HEK293 (cell line): ENCODE measurements around the gene DCP1B.

Source experiments
- AEBP2 ChIP-seq: fragments of 450-650 bp; formaldehyde crosslinking; IDR thresholded peaks from 2 replicates; pipeline ENCODE4 v1.5.1; 2016; ENCODE audit warnings: missing biosample characterization, missing genetic modification characterization, borderline replicate concordance
- INSM2 ChIP-seq: fragments of 450-650 bp; formaldehyde crosslinking; IDR thresholded peaks from 2 replicates; pipeline ENCODE4 v1.5.1; 2016; ENCODE audit warnings: missing biosample characterization, missing genetic modification characterization
- KLF10 ChIP-seq: fragments of 450-650 bp; IDR thresholded peaks from 2 replicates; pipeline ENCODE4 v1.5.1; 2018; ENCODE audit warnings: missing biosample characterization, mild to moderate bottlenecking, missing genetic modification characterization
- PRDM10 ChIP-seq: fragments of 450-650 bp; formaldehyde crosslinking; IDR thresholded peaks from 2 replicates; pipeline ENCODE4 v1.5.1; 2016; ENCODE audit warnings: missing biosample characterization, missing genetic modification characterization
- ZBTB6 ChIP-seq: fragments of 450-650 bp; formaldehyde crosslinking; IDR thresholded peaks from 2 replicates; pipeline ENCODE4 v1.5.1; 2017; ENCODE audit warnings: missing biosample characterization, missing genetic modification characterization
- ZNF202 ChIP-seq: fragments of 450-650 bp; formaldehyde crosslinking; IDR thresholded peaks from 2 replicates; pipeline ENCODE4 v1.5.1; 2016; ENCODE audit warnings: missing biosample characterization, missing genetic modification characterization, borderline replicate concordance
- ZNF214 ChIP-seq: fragments of 450-650 bp; formaldehyde crosslinking; IDR thresholded peaks from 2 replicates; pipeline ENCODE4 v1.5.1; 2017; ENCODE audit warnings: missing biosample characterization, mild to moderate bottlenecking, missing genetic modification characterization, borderline replicate concordance
- ZNF280D ChIP-seq: fragments of 450-650 bp; formaldehyde crosslinking; IDR thresholded peaks from 2 replicates; pipeline ENCODE4 v1.5.1; 2016; ENCODE audit warnings: missing biosample characterization, missing genetic modification characterization
- ZNF433 ChIP-seq: fragments of 450-650 bp; formaldehyde crosslinking; IDR thresholded peaks from 2 replicates; pipeline ENCODE4 v1.5.1; 2016; ENCODE audit warnings: missing biosample characterization, missing genetic modification characterization, low read depth
- ZNF544 ChIP-seq: fragments of 450-650 bp; formaldehyde crosslinking; IDR thresholded peaks from 2 replicates; pipeline ENCODE4 v1.5.0; 2017; ENCODE audit warnings: missing biosample characterization, missing genetic modification characterization
- ZNF692 ChIP-seq: fragments of 450-650 bp; formaldehyde crosslinking; IDR thresholded peaks from 2 replicates; pipeline ENCODE4 v1.5.1; 2016; ENCODE audit warnings: missing biosample characterization, missing genetic modification characterization
- ZNF747 ChIP-seq: fragments of 450-650 bp; formaldehyde crosslinking; IDR thresholded peaks from 2 replicates; pipeline ENCODE4 v1.5.1; 2016; ENCODE audit warnings: missing biosample characterization, missing genetic modification characterization
- ZNF76 ChIP-seq: fragments of 450-650 bp; formaldehyde crosslinking; IDR thresholded peaks from 2 replicates; pipeline ENCODE4; 2016; ENCODE audit warnings: low read depth, missing biosample characterization, missing genetic modification characterization, borderline replicate concordance
- ZNF777 ChIP-seq: fragments of 450-650 bp; formaldehyde crosslinking; IDR thresholded peaks from 2 replicates; pipeline ENCODE4 v1.5.1; 2017; ENCODE audit warnings: missing biosample characterization, missing genetic modification characterization, borderline replicate concordance
- ZNF785 ChIP-seq: fragments of 450-650 bp; formaldehyde crosslinking; IDR thresholded peaks from 2 replicates; pipeline ENCODE4 v1.5.1; 2016; ENCODE audit warnings: missing biosample characterization, missing genetic modification characterization
- ZSCAN5A ChIP-seq: fragments of 450-650 bp; formaldehyde crosslinking; IDR thresholded peaks from 2 replicates; pipeline ENCODE4 v1.5.1; 2016; ENCODE audit warnings: missing biosample characterization, missing genetic modification characterization

DCP1B gene

GRCh38 chr12:2004113-2004929 lies at the start of gene DCP1B (continued):
- TF ChIP-seq ZNF692 (tag by site-specific recombination) (peak; percentile 86), ZBTB6 (tag by site-specific recombination) (peak; percentile 92), ZNF544 (tag by site-specific recombination) (no peak), KLF10 (tag by site-specific recombination) (peak; percentile 48), ZNF202 (no peak), INSM2 (peak; percentile 81), ZNF76 (tag by site-specific recombination) (peak; percentile 84; the same call in 1 of the 2 replicates), ZNF214 (tag by site-specific recombination) (no peak), ZNF280D (tag by site-specific recombination) (peak; percentile 51; the same call in 1 of the 2 replicates), PRDM10 (tag by site-specific recombination) (peak; percentile 83), AEBP2 (tag by site-specific recombination) (no peak), ZNF433 (tag by site-specific recombination) (no peak), ZNF747 (no peak), ZNF777 (tag by site-specific recombination) (peak; percentile 94), ZSCAN5A (tag by site-specific recombination) (0 out of 2 replicates have a peak, but pooled peaks have one; percentile 43), ZNF785 (peak; percentile 80; the same call in 1 of the 2 replicates)
